NCI-H526 treated with DMSO at 0.1 percent for 48 hours (cell line): ENCODE results near the gene SH3PXD2A.

Experiments used
- DNase-seq: peaks from one replicate; lab custom pipeline; 2025; lab: John Stamatoyannopoulos, UW

Gene SH3PXD2A

DNA sequence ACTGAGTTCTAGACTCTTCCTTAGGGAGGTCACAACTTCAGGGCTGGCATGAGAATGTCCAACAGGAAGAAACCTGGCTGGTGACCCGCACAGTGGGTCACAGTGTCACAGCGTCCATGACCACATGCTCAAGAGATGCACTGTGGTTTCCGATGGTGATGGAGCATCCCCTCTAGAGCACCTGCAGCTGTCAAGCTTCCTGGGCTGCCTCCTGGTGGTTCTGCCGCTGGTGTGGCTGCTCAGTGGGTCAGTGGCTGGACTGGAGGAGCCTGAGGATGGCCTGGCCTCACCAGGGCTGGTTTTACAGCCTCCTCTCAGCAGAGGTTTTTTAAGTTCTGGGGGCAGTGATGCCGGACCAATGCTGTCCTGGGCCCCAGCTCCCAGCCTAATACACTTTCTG is 149.3 kb downstream of the SH3PXD2A start:
- no peak for DNase-seq

DNA sequence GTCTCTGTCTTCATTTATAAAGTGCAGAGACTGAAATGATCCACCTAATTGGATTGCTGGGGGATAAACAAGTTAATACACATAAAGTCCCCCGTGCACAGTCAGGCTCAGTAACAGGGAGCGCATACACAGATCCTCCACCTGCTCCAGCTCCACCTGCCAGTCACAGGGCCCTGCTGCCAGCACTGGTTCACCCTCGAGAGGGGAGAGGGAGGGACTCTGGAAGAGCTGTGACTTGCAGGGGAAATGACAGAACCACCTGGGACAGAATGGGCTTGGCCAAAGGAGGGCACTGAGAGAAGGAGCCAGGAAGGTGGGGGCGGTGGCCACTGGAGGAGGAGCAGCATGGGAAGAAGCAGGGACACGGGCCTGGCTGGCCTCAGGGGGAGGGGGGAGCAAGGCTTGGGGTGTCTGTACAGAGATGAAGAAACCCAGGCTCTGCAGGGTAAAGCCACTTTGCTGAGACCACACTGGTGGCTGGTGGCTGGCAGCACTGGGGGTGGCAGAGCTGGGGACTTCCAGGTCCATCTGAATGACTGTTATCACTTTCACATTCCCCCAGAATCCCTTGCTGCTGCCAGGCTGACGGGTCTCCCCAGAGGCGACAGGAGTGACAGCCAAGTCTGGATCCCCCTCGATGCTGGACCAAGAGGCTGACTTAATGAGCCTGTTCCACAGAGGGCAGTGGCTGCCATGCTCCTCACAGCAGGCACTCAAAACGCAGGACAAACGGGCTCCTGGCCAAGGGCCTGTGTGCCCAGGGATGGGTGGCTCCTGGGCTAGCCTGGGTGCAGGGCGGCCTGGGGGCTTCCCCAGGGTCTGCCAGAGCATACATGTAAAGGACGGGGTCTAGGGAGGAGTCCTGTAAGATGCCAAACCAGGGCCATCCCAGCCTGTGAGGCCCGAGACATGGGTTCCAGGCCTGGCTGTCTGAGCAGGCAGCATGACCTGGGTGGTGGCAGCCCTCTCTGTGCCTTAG is 151.1 kb downstream of the SH3PXD2A start:
- DNase-seq: no peak

DNA sequence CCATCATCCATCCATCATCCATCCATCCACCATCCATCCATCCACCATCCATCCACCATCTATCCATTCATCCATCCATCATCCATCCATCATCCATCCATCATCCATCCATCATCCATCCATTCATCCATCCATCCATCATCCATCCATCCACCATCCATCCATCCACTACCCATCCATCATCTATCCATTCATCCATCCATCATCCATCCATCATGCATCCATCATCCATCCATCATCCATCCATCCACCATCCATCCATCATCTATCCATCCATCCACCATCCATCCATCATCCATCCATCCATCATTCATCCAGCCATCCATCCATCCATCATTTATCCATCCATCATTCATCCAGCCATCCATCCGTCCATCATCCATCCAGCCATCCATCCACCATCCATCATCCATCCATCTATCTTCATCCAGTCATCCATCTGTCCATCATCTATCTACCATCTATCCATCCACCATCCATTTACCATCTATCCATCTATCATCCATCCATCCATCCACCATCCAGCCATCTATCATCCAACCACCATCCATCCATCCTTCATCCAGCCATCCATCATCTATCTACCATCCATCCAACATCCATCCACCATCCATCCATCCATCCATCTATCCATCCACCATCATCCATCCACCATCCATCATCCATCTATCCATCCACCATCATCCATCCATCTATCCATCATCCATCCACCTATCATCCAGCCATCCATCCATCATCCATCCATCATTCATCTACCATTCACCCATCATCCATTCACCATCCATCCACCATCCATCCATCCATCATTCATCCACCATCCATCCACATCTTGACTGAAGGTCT is 153.8 kb downstream of the SH3PXD2A start:
- no peak for DNase-seq

GRCh38 chr10:103700436-103700715 is 155.0 kb downstream of the SH3PXD2A start:
- no peak for DNase-seq

DNA sequence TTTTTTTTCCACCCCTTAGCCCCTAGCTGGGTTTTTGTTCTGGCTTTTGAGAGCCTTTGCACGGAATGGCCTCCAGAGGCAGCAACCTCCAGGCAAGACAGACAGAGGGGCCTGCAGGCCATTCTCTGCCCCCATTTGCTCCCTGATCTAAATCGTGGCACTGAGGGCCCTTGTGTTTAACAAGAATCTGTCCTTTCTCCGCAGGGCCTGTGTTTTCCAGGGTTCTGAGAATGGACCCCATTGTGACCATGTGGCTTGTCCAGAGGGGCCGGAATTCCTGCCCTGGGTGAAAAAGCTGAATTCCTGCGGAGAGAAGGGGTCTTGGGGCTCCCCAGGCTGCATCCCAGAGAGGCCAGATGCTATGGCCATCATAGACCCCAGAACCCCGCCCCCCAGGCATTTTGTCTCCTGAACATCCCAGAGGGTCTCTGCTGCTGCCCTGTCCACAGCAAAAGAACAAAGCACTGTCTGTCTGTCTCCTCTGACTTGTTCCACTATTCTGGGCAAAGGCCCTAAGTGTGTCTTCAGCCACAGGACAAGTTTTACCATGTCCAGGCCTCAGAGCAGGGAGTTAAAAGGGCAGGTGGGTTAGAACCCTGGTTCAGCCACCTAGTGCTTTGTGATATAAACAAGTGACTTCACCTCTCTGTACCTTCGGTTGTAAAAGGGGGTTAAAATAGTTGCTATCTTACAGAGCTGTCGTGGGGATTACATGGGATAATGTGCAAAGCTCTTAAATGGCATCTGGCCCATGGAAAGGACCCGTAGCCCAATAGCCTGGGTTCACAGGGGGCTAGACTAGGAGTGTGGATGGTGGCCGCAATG is 155.6 kb downstream of the SH3PXD2A start:
- DNase-seq: no peak

- DNase-seq: no peak
These were observed 157.1 kb downstream of the SH3PXD2A start for GRCh38 chr10:103698266-103698665.

DNA sequence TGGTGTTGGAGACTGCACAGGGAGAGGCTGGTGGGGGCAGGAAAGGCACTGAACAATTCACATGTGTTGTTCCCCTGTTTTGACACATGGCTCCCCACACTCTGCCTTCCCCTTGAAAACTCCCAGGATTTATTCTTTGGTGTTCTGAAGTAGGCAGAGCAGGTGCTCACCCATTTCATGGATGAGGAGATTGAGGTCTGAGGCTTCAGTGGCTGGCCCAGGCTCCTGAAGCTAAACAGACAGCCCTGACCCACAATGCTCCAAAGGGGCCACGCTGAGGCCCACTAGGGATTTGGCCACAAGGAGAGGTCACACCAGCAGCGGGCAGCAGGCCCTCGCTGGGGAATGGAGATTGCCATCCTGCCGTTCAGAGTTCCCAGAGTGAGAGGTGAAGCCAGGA is 157.6 kb downstream of the SH3PXD2A start:
- DNase-seq: no peak

DNA sequence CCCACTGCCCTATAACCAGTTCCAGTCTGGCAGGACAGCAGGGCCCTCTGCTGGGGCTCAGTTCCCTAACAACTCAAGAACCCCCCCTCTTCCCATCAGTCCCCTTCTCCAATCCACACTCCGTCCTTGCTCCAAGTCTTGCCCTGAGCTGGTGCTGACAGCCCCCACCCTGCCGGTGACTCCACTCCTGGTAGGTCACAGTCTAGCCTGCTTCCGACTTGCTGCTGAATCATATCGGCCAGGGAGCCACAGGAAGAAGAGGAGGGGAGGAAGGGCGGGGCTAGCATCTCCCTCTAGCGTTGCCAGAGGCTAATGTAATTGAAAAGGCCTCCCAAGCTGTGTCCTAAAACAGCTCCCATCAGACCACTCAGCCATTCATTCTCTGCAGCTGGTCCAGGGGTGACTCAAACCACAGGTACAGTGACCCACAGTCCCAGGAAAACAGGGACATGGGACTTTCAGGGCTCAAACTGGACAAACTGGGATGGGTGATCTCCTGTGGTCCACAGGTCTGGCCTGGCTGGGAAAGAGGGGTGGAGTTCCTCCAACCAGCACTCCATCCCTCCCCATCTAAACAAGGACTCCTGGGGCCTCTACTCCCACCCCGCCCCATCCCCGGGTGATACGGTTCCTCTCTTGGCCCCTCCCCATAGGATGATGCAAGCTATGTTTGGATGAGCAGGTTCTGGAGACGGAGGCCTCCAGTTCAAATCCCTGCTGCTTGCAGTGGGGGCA is 158.8 kb downstream of the SH3PXD2A start:
- no peak for DNase-seq

- DNase-seq: no peak
These were observed 159.3 kb downstream of the SH3PXD2A start for GRCh38 chr10:103696094-103696410.

- no peak for DNase-seq
These were observed 159.8 kb downstream of the SH3PXD2A start for GRCh38 chr10:103695584-103696005.

DNA sequence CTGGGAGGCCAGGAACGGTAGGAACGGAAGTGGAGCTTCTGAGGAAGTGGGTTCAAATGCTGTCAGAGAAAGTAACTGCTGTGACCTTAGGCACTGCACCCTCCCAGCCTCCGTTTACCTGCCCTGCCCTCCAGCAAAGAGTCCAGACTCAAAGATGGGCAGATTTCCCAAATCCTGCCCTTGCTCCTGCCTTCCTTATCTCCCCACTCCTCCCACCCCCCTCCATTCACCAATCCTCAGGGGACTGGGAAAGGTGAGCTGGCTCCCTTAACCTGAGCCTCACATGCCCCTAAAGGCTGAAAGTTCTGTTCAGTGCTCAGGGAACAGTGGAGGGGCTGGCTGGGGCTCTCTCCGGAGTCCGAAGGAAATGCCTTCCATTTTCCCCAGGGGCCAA is 161.6 kb downstream of the SH3PXD2A start:
- DNase-seq: no peak

GRCh38 chr10:103692952-103693811 is 162.2 kb downstream of the SH3PXD2A start:
- no peak for DNase-seq

DNA sequence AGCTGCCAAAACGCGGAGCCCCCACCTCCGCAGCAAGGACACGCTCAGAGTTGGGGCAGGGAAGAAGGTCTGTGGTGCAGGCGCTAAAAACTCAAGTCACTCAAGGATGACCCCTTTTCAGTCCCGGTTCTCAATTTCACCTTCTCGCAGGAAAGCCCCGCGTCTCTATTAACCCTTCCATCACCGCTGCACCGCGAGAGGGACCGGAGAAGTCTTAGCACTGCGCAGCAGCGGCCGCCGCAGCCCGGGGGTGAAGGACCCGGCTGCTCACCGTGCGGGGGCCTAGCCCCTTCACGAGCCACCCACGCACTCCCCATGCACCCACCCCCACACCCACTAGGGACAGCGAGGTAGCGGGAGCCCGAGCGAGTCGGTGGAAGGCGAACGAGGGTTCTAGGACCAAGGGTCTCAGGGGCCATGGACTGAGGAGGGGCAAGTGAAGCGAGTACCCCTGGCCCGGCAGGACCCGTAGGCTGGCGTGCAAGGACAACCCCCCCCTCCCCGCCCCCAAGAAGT is 162.9 kb downstream of the SH3PXD2A start:
- no peak for DNase-seq

GRCh38 chr10:103691723-103692435 is 163.5 kb downstream of the SH3PXD2A start:
- no peak for DNase-seq

DNA sequence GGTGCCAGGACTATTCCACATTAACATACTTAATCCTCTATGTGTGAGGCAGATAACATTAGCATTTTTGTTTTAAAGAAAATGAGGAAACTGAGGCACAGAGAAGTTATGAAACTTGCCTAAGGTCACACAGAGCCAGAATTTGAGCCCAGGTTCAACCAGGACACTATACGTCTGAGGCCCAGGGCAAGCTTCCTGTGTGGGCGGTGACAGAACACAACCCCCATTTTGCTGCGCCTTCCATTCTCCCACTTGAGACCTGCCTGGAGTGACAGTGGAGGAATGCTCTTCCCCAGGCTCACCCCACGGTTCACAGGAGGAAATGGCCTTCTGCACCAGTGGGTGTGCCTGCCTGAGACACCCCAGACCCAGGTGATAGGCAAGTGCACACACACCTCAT is 164.1 kb downstream of the SH3PXD2A start:
- no peak for DNase-seq

DNA sequence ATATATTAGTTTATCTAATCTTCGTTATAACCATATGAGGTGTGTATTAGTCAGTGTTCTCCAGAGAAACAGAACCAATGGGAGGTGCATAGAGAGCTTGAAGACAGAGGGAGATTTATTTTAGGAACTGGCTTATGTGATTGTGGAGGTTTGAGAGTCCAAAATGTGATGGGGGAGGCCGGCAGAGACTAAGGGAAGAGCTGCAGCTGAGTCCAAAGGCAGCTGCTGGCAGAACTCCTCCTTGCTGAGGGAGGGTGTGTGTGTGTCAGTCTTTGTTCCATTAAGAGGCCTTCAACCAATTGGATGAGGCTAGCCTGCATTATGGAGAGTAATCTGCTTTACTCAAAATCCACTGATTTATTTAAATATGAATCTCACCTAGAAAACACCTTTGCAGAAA is 165.1 kb downstream of the SH3PXD2A start:
- DNase-seq: no peak

DNA sequence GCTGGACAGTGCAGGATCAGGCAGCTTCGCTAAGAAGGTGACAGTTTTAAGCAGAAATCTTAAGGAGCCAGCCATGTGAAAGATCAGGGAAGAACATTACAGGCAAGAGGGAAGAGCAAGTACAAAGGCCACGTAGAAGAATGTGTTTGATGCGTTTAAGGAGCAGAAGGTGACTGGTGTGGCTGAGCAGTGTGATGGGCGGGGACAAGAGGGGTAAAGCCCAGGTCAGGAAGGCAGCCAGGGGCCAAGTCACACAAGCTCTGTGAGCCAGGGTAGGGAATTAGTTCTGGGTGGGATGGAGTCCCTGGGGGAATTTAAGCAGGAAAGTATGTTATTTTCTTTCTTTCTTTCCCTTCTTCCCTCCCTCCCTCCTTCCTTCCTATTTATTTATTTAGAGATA is 166.9 kb downstream of the SH3PXD2A start:
- DNase-seq: no peak

- no peak for DNase-seq
These were observed 167.7 kb downstream of the SH3PXD2A start for GRCh38 chr10:103687718-103688117.

- DNase-seq: no peak
These were observed 168.2 kb downstream of the SH3PXD2A start for GRCh38 chr10:103687172-103687571.
